HG02840 (cell line): ENCODE results near the gene CNOT2.
A peak's percentile ranks its signal among the peaks of the same experiment; 100 is the strongest.
"Not testable (repeated sequence)": the region's sequence is repeated elsewhere in the genome, so short reads cannot be mapped to it uniquely, and the experiment has no call there.

ENCODE experiments used
- ATAC-seq: cut with Tn5 transposase; IDR thresholded peaks from one replicate; pipeline ENCODE4 v1.9.1; 2021; ENCODE audit warnings: mild to moderate bottlenecking, moderate library complexity, moderate number of reproducible peaks; ENCODE audit not compliant: unreplicated experiment, low FRiP score

CNOT2 gene

GRCh38 chr12:70359458-70360197 is 116.4 kb downstream of the CNOT2 start:
- ATAC-seq: no peak

- ATAC-seq: no peak
These were observed 117.0 kb downstream of the CNOT2 start for GRCh38 chr12:70360218-70360617.

GRCh38 chr12:70364695-70365397 is 121.6 kb downstream of the CNOT2 start:
- no peak for ATAC-seq

DNA sequence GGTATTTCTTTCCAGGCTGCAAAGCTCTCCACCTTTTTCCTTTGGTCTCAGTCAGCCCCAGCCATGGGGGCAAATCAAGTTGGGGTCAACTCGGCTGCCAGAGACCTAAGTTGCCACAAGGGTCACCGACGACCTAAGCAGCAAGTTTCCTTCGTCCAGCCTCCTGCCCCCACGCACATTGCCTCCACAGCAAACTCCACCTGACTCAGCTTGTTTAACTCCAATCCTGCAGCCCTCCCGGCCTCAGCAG is 122.1 kb downstream of the CNOT2 start:
- no peak for ATAC-seq

DNA sequence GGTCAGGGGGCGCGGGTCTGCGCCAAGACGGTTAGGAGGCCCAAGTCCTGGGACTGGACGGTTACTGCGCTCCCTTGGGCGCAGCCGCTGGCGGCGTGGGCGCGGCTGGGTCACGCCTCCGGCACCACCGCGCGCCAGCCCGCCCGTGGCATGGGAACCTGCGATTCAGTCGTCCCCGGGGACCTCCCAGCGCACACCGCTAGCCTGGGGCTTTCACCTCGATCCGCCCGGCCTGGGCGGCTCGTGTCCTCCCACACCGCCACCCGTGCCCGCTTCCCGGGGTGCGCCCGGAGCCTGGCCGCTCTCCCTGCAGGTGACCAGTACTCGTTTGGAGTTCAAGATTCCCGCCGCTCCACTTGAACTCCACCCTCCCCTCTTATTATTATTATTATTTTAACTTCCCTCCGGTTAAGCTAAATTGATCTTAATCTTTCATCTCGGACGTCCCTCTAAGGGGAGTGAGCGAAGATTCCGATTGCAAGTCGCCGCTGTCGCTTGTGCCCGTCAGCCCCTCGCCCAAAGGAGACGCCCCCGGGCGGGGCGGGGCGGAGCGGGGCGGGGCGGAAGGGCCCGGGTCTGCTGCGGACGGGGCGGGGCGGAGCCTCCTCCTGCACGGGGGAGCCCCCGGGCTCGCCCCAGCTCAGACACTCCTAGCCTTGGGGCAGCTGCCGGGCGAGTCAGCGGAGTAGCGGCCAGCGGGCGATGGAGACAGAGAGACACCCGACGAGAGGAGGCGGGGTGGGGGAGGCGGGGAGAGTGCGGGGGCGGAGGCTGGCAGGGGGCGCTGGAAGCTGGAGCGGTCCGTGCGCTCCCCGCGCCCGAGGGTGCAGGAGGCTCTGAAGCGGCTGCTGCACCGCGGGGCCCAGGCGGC is 122.7 kb downstream of the CNOT2 start, which contains the start of gene KCNMB4:
Gene KCNMB4 (plus strand): TSS at position 643 of the 871 bp plus-strand sequence. CDS start 445 bp downstream, outside the sequence.
- ATAC-seq: peak; percentile 86

GRCh38 chr12:70366581-70367257 is 123.5 kb downstream of the CNOT2 start:
- ATAC-seq: peak; percentile 40

DNA sequence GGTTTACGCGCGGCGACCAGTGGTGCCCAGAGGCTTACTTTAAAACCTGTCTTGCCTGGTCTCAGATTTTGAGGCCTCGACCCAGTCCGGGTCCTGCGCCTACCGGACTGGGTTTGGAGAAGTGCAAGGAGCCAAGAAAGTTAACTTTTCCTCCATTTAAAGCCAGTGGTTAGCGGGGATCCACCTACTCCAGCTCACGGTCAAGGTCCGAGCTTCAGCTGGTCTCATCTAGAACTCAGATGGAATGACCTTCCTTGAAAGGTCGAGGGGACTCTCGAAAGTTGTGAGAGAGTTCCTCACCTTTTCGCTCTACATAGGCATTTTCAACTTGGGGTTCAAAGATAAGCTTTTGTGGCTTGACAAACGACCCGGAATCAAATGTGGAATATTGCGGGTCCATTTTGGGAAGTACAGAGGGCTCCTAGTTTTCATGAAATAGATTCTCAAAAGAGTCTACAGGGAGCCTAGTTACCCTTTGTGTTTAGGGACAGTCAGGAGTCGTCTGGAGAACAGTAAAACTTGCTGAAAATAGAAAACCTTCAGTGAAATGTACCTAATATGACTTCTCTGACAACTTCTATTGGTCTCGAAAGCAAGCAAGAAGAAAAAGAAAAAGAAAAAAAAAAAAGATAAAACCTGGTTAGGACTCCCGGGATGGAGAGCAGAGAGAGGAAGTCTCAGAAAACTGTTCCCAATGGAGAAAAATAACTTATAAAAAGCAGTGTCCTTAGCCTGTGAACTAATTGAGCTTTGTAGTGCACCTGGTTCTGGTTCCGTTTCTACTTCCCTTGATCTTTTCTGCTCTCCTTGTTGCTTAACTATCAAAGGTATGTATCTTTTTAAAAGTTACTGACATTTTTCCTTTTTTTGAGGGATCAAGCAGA is 124.3 kb downstream of the CNOT2 start:
- no peak for ATAC-seq

GRCh38 chr12:70372881-70373280 is 129.6 kb downstream of the CNOT2 start:
- no peak for ATAC-seq

DNA sequence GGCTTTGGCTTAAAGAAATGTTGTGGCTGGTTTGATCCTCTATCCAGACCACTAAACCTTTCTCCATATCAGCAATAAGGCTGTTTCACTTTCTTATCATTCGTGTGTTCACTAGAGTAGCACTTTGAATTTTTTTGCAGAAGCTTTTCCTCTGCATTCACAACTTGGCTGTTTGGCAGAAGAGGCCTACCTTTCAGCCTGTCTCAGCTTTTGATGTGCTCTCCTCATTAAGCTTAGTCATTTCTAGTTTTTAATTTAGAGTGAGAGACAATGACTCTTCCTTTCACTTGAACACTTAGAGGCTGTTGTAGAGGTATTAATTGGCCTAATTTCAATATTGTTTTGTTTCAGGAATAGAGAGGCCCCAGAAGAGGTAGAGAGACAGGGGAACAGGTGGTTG is 136.6 kb downstream of the CNOT2 start:
- ATAC-seq: no peak

DNA sequence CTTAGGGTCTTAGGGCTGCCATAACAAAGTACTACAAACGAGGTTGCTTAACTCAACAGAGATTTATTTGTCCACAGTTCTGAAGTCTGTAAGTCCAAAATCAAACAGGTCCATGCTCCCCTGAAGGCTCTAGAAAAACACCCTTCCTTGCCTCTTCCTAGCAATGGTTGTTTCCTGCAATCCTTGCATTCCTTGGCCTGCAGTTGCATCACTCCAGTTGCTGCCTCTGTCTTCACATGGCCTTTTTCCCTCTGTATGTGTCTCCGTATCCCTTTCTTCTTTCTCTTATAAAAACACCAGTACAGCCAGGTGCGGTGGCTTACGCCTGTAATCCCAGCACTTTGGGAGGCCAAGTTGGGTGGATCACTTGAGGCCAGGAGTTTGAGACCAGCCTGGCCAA is 140.3 kb downstream of the CNOT2 start:
- ATAC-seq: no peak

- ATAC-seq: no peak
These were observed 140.7 kb downstream of the CNOT2 start for GRCh38 chr12:70383886-70384285.

DNA sequence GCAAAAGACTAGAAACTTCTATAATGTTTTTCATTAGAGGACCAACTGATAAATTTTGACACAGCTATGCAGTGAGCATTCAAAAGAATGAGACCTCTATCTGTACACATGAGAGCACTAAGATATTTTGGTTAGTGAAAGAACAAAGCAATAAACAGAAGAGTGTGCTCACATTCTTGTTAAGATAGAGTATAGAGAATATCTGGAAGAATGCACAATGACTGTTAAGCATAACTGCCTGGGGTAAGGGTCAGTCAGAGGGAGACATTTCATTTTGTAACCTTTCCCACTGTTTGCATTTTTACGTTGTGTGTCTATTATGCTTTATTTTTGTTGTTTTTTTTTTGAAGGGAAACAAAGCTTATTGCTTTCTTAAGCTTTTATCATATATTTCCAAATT is 143.5 kb downstream of the CNOT2 start:
- ATAC-seq: no peak

GRCh38 chr12:70389678-70390077 is 146.4 kb downstream of the CNOT2 start:
- no peak for ATAC-seq

- not testable (repeated sequence) for ATAC-seq
These were observed 149.4 kb downstream of the CNOT2 start for GRCh38 chr12:70392631-70393030.

- no peak for ATAC-seq
These were observed 150.7 kb downstream of the CNOT2 start for GRCh38 chr12:70393787-70394499.

DNA sequence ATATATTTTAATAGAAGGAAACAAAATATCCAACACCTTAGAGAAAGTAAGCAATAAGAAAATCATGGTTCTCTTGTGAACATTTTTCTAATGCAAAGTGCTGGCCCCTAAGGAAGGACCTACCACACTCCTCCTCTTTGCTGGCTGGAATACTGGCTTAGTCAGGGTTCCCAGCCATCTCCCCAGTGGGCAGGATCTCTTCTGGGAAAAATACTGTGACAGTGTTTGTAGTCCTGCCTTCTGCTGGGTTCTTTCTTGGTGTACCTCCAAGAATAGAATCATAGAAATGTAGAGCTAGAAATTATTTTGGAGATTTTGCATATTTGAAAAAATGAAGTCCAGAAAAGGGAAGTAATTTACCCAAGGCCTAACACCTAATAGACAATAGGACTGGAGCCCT is 154.8 kb downstream of the CNOT2 start:
- ATAC-seq: no peak

DNA sequence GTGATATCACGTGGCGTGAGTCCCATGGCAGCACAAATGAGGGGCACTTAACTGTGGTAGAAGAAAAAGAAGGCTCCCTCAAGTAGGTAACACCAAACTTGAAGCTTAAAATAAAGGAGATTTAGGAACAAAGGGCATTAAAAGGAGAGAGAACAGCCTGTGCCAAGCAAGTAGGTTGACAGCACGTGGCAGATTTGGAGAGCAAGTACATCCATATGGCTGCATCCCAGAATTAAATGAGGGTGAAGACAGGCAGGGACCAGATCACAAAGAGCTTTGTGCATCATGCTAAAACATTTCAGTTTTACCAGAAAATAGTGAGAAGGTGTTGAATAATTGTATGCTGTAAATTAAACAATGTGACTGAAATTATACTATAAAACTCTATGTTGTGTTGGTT is 155.6 kb downstream of the CNOT2 start:
- no peak for ATAC-seq

- no peak for ATAC-seq
These were observed 156.1 kb downstream of the CNOT2 start for GRCh38 chr12:70399311-70399710.

DNA sequence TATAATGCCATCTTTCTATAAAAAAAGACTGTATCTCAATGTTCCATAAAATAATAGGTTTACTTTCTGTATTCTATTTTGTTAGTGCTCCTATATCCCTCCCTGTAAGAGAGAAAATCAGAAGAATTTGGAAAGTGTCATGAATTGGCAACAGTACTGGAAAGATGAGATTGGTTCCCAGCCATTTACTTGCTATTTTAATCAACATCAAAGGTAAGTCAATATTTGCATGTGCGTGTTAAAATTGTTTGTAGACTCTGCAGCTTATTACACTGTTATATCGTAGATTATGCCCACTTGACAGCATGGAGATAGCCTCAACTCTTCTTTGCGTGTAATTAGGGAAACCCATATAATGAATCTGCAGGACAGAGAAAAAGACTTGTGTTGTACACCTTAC is 156.9 kb downstream of the CNOT2 start:
- no peak for ATAC-seq
